Midbrain (tissue), 1 donor: ENCODE measurements around the gene MTLN.
"Not testable (repeated sequence)": the region's sequence is repeated elsewhere in the genome, so short reads cannot be mapped to it uniquely, and the experiment has no call there.

Experiments used
- DNase-seq: peaks from one replicate; lab custom pipeline; 2025; lab: John Stamatoyannopoulos, UW

MTLN gene

DNA sequence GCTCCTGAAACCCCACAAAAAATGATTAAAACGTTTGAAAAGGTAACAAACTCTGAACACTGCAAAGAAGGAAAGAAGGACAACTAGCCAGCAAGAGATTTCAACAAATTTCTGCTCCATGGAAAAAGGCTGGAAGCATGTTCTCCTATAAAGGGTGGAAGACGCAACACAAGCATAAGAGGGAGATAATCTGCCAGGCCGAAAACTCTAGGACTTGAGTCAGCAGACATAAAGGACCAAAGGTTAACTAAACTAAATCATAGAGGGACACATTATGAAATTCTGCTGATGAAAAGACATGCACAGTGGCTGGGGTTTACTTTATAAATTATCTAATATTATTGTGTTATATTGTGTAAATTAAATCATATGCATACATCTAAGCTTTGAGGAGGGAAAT is 14.3 kb downstream of the MTLN start:
- no peak for DNase-seq

GRCh38 chr2:110197452-110197851 is 14.9 kb downstream of the MTLN start:
- DNase-seq: no peak

DNA sequence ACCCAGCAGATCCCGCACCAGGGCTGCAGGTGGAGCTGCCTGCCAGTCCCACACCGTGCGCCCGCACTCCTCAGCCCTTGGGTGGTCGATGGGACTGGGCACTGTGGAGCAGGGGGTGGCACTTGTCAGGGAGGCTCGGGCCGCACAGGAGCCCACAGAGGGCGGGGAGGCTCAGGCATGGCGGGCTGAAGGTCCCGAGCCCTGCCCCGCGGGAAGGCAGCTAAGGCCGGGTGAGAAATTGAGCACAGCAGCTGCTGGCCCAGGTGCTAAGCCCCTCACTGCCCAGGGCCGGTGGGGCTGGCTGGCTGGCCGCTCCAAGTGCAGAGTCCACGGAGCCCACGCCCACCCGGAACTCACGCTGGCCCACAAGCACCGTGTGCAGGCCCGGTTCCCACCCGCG is 22.2 kb downstream of the MTLN start:
- DNase-seq: not testable (repeated sequence)

DNA sequence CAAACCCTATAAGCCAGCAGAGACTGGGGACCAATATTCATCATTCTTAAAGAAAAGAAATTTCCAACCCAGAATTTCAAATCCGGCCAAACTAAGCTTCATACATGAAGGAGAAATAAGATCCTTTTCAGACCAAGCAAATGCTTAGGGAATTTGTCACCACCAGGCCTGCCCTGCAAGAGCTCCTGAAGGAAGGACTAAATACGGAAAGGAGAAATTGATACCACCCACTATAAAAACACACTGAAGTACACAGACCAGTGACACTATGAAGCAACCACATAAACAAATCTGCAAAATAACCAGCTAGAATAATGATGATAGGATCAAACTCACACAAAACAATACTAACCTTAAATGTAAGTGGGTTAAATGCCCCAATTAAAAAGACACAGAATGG is 29.9 kb downstream of the MTLN start:
- no peak for DNase-seq

GRCh38 chr2:110180036-110180435 is 32.3 kb downstream of the MTLN start:
- DNase-seq: no peak

DNA sequence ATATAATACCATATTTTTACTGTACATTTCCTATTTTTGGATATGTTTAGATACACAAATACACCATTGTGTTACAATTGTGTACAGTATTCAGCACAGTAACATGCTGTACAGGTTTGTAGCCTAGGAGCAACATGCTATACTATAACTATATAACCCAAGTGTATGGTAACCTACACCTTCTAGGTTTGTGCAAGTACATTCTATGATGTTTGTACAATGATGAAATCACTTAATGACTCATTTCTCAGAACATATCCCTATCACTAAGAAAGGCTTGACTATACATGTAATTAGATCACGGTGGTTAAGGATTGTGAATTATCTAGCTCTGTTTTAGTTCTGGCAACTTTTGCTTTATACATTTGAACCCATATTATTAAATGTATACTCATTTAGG is 38.8 kb downstream of the MTLN start:
- DNase-seq: no peak

- no peak for DNase-seq
Observed at GRCh38 chr2:110172506-110172905, 39.8 kb downstream of the MTLN start.

GRCh38 chr2:110170102-110170501 is 42.2 kb downstream of the MTLN start:
- no peak for DNase-seq

- DNase-seq: no peak
Observed at GRCh38 chr2:110167326-110168000, 44.9 kb downstream of the MTLN start.

GRCh38 chr2:110166266-110166665 is 46.1 kb downstream of the MTLN start:
- peak; percentile 9 for DNase-seq
